ENCODE results near the gene RBM38. TPM values are rescaled to one million over a fixed set of nuclear protein-coding genes. Genes with fewer than 3 reads are reported as not detected.

Gene RBM38
- total RNA-seq, 1 experiment from 2014 or later = 52.7 TPM

DNA sequence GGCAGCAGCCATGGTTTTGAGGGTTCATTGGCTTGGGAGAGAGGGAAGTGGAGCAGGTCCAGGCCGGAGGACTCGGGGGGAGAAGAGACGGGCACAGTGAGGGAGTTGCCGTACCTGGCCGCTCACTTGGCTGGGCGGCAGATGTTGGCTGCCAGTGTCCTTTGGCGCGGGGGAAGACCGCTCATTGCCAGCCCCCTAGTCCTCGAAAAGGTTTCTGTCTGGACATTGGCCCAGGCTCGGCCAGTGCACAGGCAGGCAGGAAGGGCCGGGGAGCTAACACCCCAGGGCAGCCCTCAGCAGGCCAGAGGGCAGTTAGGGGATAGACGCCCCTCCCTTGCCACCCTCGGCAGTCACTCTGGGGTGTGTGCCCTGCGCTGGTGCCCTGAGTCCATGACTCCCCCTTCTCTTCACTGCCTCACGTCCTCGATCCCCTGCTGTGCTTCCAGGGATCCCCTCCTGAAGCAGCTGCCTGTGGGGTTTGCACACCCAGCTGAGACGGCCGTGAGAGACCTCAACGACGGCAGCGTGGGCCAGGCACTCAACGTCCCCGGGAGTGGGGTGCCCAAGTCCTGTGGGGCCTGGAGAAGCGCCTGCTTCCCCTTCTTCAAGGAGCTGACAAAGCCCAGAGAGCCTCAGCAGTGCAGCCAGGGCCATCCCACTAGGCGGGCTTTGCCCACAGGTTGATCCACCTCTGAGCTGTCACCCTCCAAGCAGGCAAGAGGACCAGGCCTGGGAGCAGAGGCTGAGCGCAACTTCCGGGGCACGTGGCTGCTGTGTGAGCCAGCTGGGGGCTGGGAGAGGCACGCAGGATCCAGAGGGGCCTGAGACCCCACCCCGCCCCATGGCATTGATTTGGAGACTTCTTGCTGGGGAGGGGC, 20.4 kb downstream of the RBM38 start:
- no TSS peak for BruUV-seq (replicated peaks)
- CTCF ChIA-PET = no interaction called here
- no peak for DNase-seq (ENCODE audit: low spot score)
- intact Hi-C loops (cut with micrococcal nuclease; ENCODE audit: unreplicated experiment) = no loop called here
- Histone ChIP-seq H3K4me1 (ENCODE audit: insufficient read depth, low read length, poor library complexity, severe bottlenecking) (no peaks in the 10 kb centered on the region), H3K4me3 (ENCODE audit: low read depth, low read length, poor library complexity, severe bottlenecking) (no peak overlapping the region), H3K9me3 (ENCODE audit: low read depth, low read length, poor library complexity, severe bottlenecking) (no peaks in the 10 kb centered on the region), H3K27me3 (replicated peaks; ENCODE audit: insufficient read depth, low read depth, low read length, poor library complexity) (no peaks in the 10 kb centered on the region), H3K36me3 (ENCODE audit: insufficient read depth, low read length, poor library complexity, severe bottlenecking) (peaks cover 19% of the 10 kb centered on the region), H3K27ac (ENCODE audit: low read depth, low read length, poor library complexity, severe bottlenecking) (no peak overlapping the region)
- POLR2A ChIA-PET (ENCODE audit: low non-redundant PET) = no interaction called here
- TF ChIP-seq, protein P1, sequence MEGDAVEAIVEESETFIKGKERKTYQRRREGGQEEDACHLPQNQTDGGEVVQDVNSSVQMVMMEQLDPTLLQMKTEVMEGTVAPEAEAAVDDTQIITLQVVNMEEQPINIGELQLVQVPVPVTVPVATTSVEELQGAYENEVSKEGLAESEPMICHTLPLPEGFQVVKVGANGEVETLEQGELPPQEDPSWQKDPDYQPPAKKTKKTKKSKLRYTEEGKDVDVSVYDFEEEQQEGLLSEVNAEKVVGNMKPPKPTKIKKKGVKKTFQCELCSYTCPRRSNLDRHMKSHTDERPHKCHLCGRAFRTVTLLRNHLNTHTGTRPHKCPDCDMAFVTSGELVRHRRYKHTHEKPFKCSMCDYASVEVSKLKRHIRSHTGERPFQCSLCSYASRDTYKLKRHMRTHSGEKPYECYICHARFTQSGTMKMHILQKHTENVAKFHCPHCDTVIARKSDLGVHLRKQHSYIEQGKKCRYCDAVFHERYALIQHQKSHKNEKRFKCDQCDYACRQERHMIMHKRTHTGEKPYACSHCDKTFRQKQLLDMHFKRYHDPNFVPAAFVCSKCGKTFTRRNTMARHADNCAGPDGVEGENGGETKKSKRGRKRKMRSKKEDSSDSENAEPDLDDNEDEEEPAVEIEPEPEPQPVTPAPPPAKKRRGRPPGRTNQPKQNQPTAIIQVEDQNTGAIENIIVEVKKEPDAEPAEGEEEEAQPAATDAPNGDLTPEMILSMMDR (conservative IDR thresholded peaks at IDR 0.05; ENCODE audit: low read depth, low read length) = no peak
- TF ChIP-seq EZH2 (IDR thresholded peaks at IDR 0.05; ENCODE audit: borderline replicate concordance, low read depth, low read length, poor library complexity, severe bottlenecking) = no peak

DNA sequence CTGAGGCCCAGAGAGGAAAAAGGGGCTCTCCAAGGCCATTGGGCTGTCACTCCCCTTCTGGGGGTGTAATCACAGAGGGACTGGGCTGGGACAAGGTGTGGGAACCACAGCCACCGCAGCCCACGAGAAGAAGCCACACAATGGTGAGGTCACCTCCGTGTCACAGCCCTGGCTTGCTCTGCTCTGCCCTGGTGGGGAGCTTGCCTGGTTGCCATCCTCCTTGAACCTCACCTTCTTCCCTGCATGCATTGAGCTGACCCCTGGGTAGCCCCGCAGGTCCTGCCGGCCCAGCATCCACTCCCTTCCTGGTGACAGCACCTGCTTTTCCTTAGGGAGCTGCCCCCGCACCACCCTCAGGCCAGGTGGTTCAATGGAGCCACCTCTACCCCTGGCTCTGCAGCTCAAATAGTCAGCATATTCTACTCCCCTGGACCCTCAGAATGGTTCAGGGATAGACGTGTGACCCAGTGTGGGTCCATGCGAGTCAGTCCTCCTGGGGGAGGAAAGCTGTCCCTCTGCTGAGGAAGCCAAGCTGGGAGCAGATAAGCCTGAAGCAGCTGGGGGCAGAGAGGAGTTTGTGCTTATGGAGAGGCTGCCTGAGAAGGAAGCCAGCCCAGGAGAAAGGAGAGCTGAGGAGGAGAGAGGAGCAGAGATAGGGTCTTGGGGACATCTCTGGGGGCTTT, 21.3 kb downstream of the RBM38 start:
- H3K4me1 ChIP-seq (ENCODE audit: insufficient read depth, low read length, poor library complexity, severe bottlenecking) = no peaks in the 10 kb centered on the region
- H3K27ac ChIP-seq (ENCODE audit: low read depth, low read length, poor library complexity, severe bottlenecking) = no peak overlapping the region
- H3K4me3 ChIP-seq (ENCODE audit: low read depth, low read length, poor library complexity, severe bottlenecking) = no peak overlapping the region
- ChIA-PET CTCF (no interaction called here), POLR2A (ENCODE audit: low non-redundant PET) (no interaction called here)
- TF ChIP-seq EZH2 (IDR thresholded peaks at IDR 0.05; ENCODE audit: borderline replicate concordance, low read depth, low read length, poor library complexity, severe bottlenecking) = no peak
- TF ChIP-seq, protein P1 (conservative IDR thresholded peaks at IDR 0.05; ENCODE audit: low read depth, low read length) = no peak
- H3K36me3 ChIP-seq (ENCODE audit: insufficient read depth, low read length, poor library complexity, severe bottlenecking) = peaks cover 18% of the 10 kb centered on the region
- no peaks in the 10 kb centered on the region for H3K9me3 ChIP-seq (ENCODE audit: low read depth, low read length, poor library complexity, severe bottlenecking)
- DNase-seq (ENCODE audit: low spot score) = no peak
- no peaks in the 10 kb centered on the region for H3K27me3 ChIP-seq (replicated peaks; ENCODE audit: insufficient read depth, low read depth, low read length, poor library complexity)
- intact Hi-C loops (cut with micrococcal nuclease; ENCODE audit: unreplicated experiment) = no loop called here
- BruUV-seq (replicated peaks) = no TSS peak

DNA sequence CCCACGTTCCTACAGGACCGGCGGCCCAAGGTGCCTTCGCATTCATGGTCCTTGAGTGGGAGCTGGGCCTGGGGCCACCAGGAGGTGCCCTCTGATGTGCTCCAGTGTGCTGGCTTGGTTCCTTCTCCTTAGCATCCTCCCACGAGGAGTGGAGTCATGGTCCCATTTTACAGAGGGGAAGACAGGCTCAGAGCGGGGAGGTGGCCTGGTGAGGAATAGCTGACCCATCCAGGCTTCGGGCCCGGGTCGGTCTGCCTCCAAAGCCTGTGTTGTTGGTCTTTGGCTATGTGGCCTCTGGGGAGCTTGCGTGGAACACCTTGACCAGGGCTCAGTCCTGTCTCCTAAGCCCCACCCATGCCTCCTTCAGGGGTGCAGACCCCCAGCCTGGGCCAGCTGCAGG, 22.8 kb downstream of the RBM38 start:
- intact Hi-C loops (cut with micrococcal nuclease; ENCODE audit: unreplicated experiment) = no loop called here
- Histone ChIP-seq H3K27me3 (replicated peaks; ENCODE audit: insufficient read depth, low read depth, low read length, poor library complexity) (no peaks in the 10 kb centered on the region), H3K27ac (ENCODE audit: low read depth, low read length, poor library complexity, severe bottlenecking) (no peak overlapping the region), H3K4me1 (ENCODE audit: insufficient read depth, low read length, poor library complexity, severe bottlenecking) (no peaks in the 10 kb centered on the region), H3K36me3 (ENCODE audit: insufficient read depth, low read length, poor library complexity, severe bottlenecking) (peaks cover 4% of the 10 kb centered on the region), H3K4me3 (ENCODE audit: low read depth, low read length, poor library complexity, severe bottlenecking) (no peak overlapping the region), H3K9me3 (ENCODE audit: low read depth, low read length, poor library complexity, severe bottlenecking) (no peaks in the 10 kb centered on the region)
- ChIA-PET POLR2A (ENCODE audit: low non-redundant PET) (no interaction called here), CTCF (no interaction called here)
- BruUV-seq (replicated peaks) = no TSS peak
- no peak for TF ChIP-seq EZH2 (IDR thresholded peaks at IDR 0.05; ENCODE audit: borderline replicate concordance, low read depth, low read length, poor library complexity, severe bottlenecking)
- TF ChIP-seq, protein P1 (conservative IDR thresholded peaks at IDR 0.05; ENCODE audit: low read depth, low read length) = no peak
- no peak for DNase-seq (ENCODE audit: low spot score)

Data from A673 (cell line).